Vagina (tissue), 2 donors: ENCODE results near the gene UBA7.

Experiments used
- CTCF ChIP-seq, 3 experiments: fragments of 450-650 bp in 2 of 3; fragments of 200-600 bp in 1 of 3; sonication (generic) in 1 of 3; IDR thresholded peaks; one replicate each; pipeline ENCODE4 v1.5.1; 2017 to 2019; ENCODE audit warnings: antibody characterized with exemption in 3 of 3, mild to moderate bottlenecking in 2 of 3, moderate library complexity in 2 of 3
- POLR2A ChIP-seq, 2 donors: fragments of 450-650 bp; IDR thresholded peaks; one replicate each; pipeline ENCODE4 v1.6.1; 2017; ENCODE audit warnings: antibody characterized with exemption in 2 of 2, mild to moderate bottlenecking in 2 of 2, moderate library complexity in 2 of 2
- POLR2AphosphoS5 ChIP-seq, 2 donors: sonication (generic); formaldehyde crosslinking; IDR thresholded peaks; one replicate each; pipeline ENCODE4 v1.9.0; 2017; ENCODE audit warnings: antibody characterized with exemption in 2 of 2, mild to moderate bottlenecking in 2 of 2, low read depth in 1 of 2; ENCODE audit not compliant: insufficient read depth in 1 of 2

- no peak for TF ChIP-seq CTCF (IDR thresholded peaks at IDR 0.05)
- TF ChIP-seq POLR2A (IDR thresholded peaks at IDR 0.05), result no peak
- TF ChIP-seq POLR2AphosphoS5 (IDR thresholded peaks at IDR 0.05; ENCODE audit: insufficient read depth in 1 of 2, low read depth in 1 of 2), result no peak
Observed at GRCh38 chr3:49801160-49801559, 12.6 kb downstream of the UBA7 start.
